GM18873 (cell line): ENCODE data around the gene PLEKHJ1.

Experiments used
- ATAC-seq: cut with Tn5 transposase; IDR thresholded peaks from one replicate; pipeline ENCODE4 v1.9.1; 2021; ENCODE audit warnings: mild to moderate bottlenecking, moderate library complexity, moderate number of reproducible peaks; ENCODE audit not compliant: unreplicated experiment, low FRiP score

Gene PLEKHJ1

GRCh38 chr19:2226051-2226839 is 9.9 kb downstream of the PLEKHJ1 start:
- ATAC-seq: no peak

- ATAC-seq: no peak
These were observed 10.6 kb downstream of the PLEKHJ1 start for GRCh38 chr19:2225415-2226050.

GRCh38 chr19:2224754-2225349 is 11.3 kb downstream of the PLEKHJ1 start:
- ATAC-seq: no peak

- ATAC-seq: no peak
These were observed 12.2 kb downstream of the PLEKHJ1 start for GRCh38 chr19:2223959-2224358.

GRCh38 chr19:2223391-2223790 is 12.7 kb downstream of the PLEKHJ1 start:
- ATAC-seq: no peak

GRCh38 chr19:2221918-2222317 is 14.2 kb downstream of the PLEKHJ1 start:
- ATAC-seq: no peak

GRCh38 chr19:2221250-2221831 is 14.8 kb downstream of the PLEKHJ1 start:
- ATAC-seq: no peak

- no peak for ATAC-seq
These were observed 16.4 kb downstream of the PLEKHJ1 start for GRCh38 chr19:2219726-2220125.

- no peak for ATAC-seq
These were observed 18.5 kb downstream of the PLEKHJ1 start for GRCh38 chr19:2217591-2217990.

GRCh38 chr19:2216361-2217225 is 19.5 kb downstream of the PLEKHJ1 start:
- ATAC-seq: no peak

- ATAC-seq: no peak
These were observed 20.8 kb downstream of the PLEKHJ1 start for GRCh38 chr19:2215281-2215751.

GRCh38 chr19:2214251-2214650 is 21.9 kb downstream of the PLEKHJ1 start:
- no peak for ATAC-seq

GRCh38 chr19:2213799-2214198 is 22.3 kb downstream of the PLEKHJ1 start:
- ATAC-seq: no peak

GRCh38 chr19:2212861-2213711 is 23.0 kb downstream of the PLEKHJ1 start:
- no peak for ATAC-seq

- no peak for ATAC-seq
These were observed 25.0 kb downstream of the PLEKHJ1 start for GRCh38 chr19:2210987-2211740.

- no peak for ATAC-seq
These were observed 25.9 kb downstream of the PLEKHJ1 start for GRCh38 chr19:2210206-2210605.

GRCh38 chr19:2209408-2209807 is 26.7 kb downstream of the PLEKHJ1 start:
- no peak for ATAC-seq

- ATAC-seq: no peak
These were observed 27.2 kb downstream of the PLEKHJ1 start for GRCh38 chr19:2208975-2209374.
